Measurements from ENCODE around the gene PPP1R37.

- no peak for TF ChIP-seq SIN3A (IDR thresholded peaks at IDR 0.05; ENCODE audit: borderline replicate concordance, insufficient read depth, low read length)
- TF ChIP-seq TAF1 (IDR thresholded peaks at IDR 0.05; ENCODE audit: borderline replicate concordance, insufficient read depth, low read length), result no peak
- no peak for TF ChIP-seq REST (IDR thresholded peaks at IDR 0.05; ENCODE audit: insufficient read depth in 1 of 2, low read depth in 2 of 2, low read length in 2 of 2)
Measured at GRCh38 chr19:45079911-45080370, 13.0 kb upstream of the PPP1R37 start.
